Neural progenitor cell (in vitro differentiated cells): Measurements from ENCODE around the gene BICD2. TPM values are rescaled to one million over a fixed set of nuclear protein-coding genes. Genes with fewer than 3 reads are reported as not detected.

Experiments used
- DNase-seq: peaks from one replicate; pipeline ENCODE4 v3.0.0-alpha.2; 2016; ENCODE audit warnings: low spot score
- H2AFZ ChIP-seq: fragments of 200-600 bp; sonication (generic); replicated peaks from 2 replicates; pipeline ENCODE4 v1.6.1; 2016; ENCODE audit warnings: antibody characterized with exemption
- H3F3A ChIP-seq: fragments of 200-600 bp; sonication (generic); 2 replicates; pipeline ENCODE4 v1.6.1; 2016; ENCODE audit warnings: antibody characterized with exemption, low read depth
- H3K27ac ChIP-seq: fragments of 200-600 bp; sonication (generic); 2 replicates; pipeline ENCODE4 v1.5.1; 2016; ENCODE audit warnings: mild to moderate bottlenecking
- H3K27me3 ChIP-seq: fragments of 200-600 bp; sonication (generic); 2 replicates; pipeline ENCODE4 v1.6.1; 2016; ENCODE audit warnings: mild to moderate bottlenecking, moderate library complexity
- H3K36me3 ChIP-seq: fragments of 200-600 bp; sonication (generic); 2 replicates; pipeline ENCODE4 v1.5.1; 2016
- H3K4me1 ChIP-seq: fragments of 200-600 bp; sonication (generic); 2 replicates; pipeline ENCODE4 v1.6.1; 2016; ENCODE audit warnings: mixed run types
- H3K4me2 ChIP-seq: fragments of 200-600 bp; sonication (generic); 2 replicates; pipeline ENCODE4 v1.6.1; 2016
- H3K4me3 ChIP-seq: fragments of 200-600 bp; sonication (generic); 2 replicates; pipeline ENCODE4 v1.5.1; 2016
- H3K79me2 ChIP-seq: fragments of 200-600 bp; sonication (generic); 2 replicates; pipeline ENCODE4 v1.6.1; 2016; ENCODE audit warnings: low read depth
- H3K9ac ChIP-seq: fragments of 200-600 bp; sonication (generic); 2 replicates; pipeline ENCODE4 v1.6.1; 2016
- H3K9me3 ChIP-seq: fragments of 200-600 bp; sonication (generic); 2 replicates; pipeline ENCODE4 v1.5.1; 2016; ENCODE audit warnings: low read depth
- H4K20me1 ChIP-seq: fragments of 200-600 bp; sonication (generic); 2 replicates; pipeline ENCODE4 v1.6.1; 2016; ENCODE audit warnings: low read depth
- H3K27ac Mint-ChIP-seq: 3 replicates; pipeline ENCODE4 v1.8.0; 2021; ENCODE audit warnings: mixed read lengths
- H3K27me3 Mint-ChIP-seq: 2 replicates; pipeline ENCODE4 v1.8.0; 2022; ENCODE audit warnings: low read depth, mild to moderate bottlenecking, inconsistent platforms, moderate library complexity, mixed read lengths; ENCODE audit not compliant: insufficient read depth
- H3K36me3 Mint-ChIP-seq: 3 replicates; pipeline ENCODE4 v1.8.0; 2021; ENCODE audit warnings: mixed read lengths
- H3K4me1 Mint-ChIP-seq: 3 replicates; pipeline ENCODE4 v1.8.0; 2021; ENCODE audit warnings: mixed read lengths
- H3K4me3 Mint-ChIP-seq: 3 replicates; pipeline ENCODE4 v1.8.0; 2021; ENCODE audit warnings: mild to moderate bottlenecking, moderate library complexity, mixed read lengths
- H3K9me3 Mint-ChIP-seq: 3 replicates; pipeline ENCODE4 v1.8.0; 2020; ENCODE audit warnings: mixed read lengths
- CTCF ChIP-seq: fragments of 200-600 bp; sonication (generic); IDR thresholded peaks from 2 replicates; pipeline ENCODE4 v1.5.1; 2017; ENCODE audit warnings: antibody characterized with exemption, mild to moderate bottlenecking
- EZH2 ChIP-seq: fragments of 200-600 bp; sonication (generic); IDR thresholded peaks from 2 replicates; pipeline ENCODE4 v1.6.1; 2017; ENCODE audit warnings: antibody characterized with exemption, mild to moderate bottlenecking, moderate library complexity
- EZH2phosphoT487 ChIP-seq: fragments of 200-600 bp; sonication (generic); IDR thresholded peaks from 2 replicates; pipeline ENCODE4 v1.6.1; 2017; ENCODE audit warnings: antibody characterized with exemption
- total RNA-seq: library from RNA; depleted of rRNA; stranded (reverse); fragments of >200 nt; gene quantifications from 2 replicates; pipeline ENCODE4 v1.2.3, GENCODE V29; 2015; ENCODE audit warnings: low replicate concordance

The BICD2 gene
- total RNA-seq, 1 donor from 2014 or later: 15.1 TPM

GRCh38 chr9:92726348-92726747, 38.3 kb downstream of the BICD2 start:
- no peak overlapping the region for H2AFZ ChIP-seq
- no peak overlapping the region for H3K4me3 Mint-ChIP-seq
- H3K36me3 Mint-ChIP-seq: peaks cover 16% of the 10 kb centered on the region
- no peaks in the 10 kb centered on the region for H3K27me3 ChIP-seq
- no peaks in the 10 kb centered on the region for H3K4me1 ChIP-seq
- H3K79me2 ChIP-seq: peaks cover 6% of the 10 kb centered on the region
- TF ChIP-seq EZH2 (no peak), CTCF (no peak), EZH2phosphoT487 (no peak)
- no peaks in the 10 kb centered on the region for H3K36me3 ChIP-seq
- H3K4me1 Mint-ChIP-seq: peaks cover 22% of the 10 kb centered on the region
- no peaks in the 10 kb centered on the region for H3F3A ChIP-seq
- H3K27ac ChIP-seq: no peak overlapping the region
- no peak overlapping the region for H3K9ac ChIP-seq
- peaks cover 37% of the 10 kb centered on the region for H4K20me1 ChIP-seq
- H3K27ac Mint-ChIP-seq: no peak overlapping the region
- no peak for DNase-seq
- H3K9me3 ChIP-seq: no peaks in the 10 kb centered on the region
- no peak overlapping the region for H3K4me2 ChIP-seq
- no peaks in the 10 kb centered on the region for H3K9me3 Mint-ChIP-seq
- no peaks in the 10 kb centered on the region for H3K27me3 Mint-ChIP-seq
- H3K4me3 ChIP-seq: no peak overlapping the region

DNA sequence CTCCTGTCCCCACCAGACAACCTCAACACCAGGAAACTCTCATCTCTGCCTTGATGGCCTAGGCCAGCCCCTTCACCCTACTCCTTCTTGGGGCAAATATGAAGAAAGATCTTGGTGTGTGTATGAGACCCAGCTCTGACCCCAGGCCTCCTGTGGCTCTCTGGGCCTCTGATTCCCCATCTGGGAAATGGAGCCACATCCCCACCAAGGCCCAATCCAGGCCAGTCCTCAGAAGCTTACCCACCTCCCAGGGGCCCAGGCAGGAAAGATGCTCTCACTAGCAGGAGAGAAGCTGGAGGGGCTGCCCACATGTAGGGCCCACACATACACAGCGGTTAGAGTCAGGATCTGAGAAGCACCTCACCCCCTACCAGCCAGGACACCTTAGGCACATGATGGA, 38.9 kb downstream of the BICD2 start:
- Histone ChIP-seq H3K9me3 (no peaks in the 10 kb centered on the region), H4K20me1 (peaks cover 32% of the 10 kb centered on the region), H3K27me3 (no peaks in the 10 kb centered on the region), H3K4me2 (no peak overlapping the region), H3K36me3 (no peaks in the 10 kb centered on the region), H3K4me1 (no peaks in the 10 kb centered on the region), H3F3A (no peaks in the 10 kb centered on the region), H3K27ac (no peak overlapping the region), H3K9ac (no peak overlapping the region), H2AFZ (no peak overlapping the region), H3K4me3 (no peak overlapping the region), H3K79me2 (peaks cover under 1% of the 10 kb centered on the region)
- no peaks in the 10 kb centered on the region for H3K9me3 Mint-ChIP-seq
- DNase-seq: no peak
- TF ChIP-seq EZH2phosphoT487 (no peak), CTCF (no peak), EZH2 (no peak)
- H3K36me3 Mint-ChIP-seq: peaks cover 18% of the 10 kb centered on the region
- no peaks in the 10 kb centered on the region for H3K27me3 Mint-ChIP-seq
- H3K4me1 Mint-ChIP-seq: peaks cover 20% of the 10 kb centered on the region
- no peak overlapping the region for H3K4me3 Mint-ChIP-seq
- no peak overlapping the region for H3K27ac Mint-ChIP-seq

DNA sequence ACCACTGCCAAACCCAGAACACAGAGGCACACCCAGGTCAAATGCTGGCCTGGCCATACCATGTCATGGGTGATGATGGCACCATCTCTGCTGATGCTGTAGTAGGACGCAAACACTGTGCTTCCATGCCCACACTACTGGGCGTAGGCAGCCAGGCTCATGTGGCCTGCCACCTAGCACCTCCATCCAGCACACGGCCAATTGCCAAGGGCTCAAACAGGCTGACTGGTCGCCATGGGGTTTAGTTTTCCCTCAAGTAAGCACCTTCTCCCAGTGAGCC, 39.4 kb downstream of the BICD2 start:
- no peaks in the 10 kb centered on the region for H3F3A ChIP-seq
- H3K27ac ChIP-seq: no peak overlapping the region
- H3K79me2 ChIP-seq: no peaks in the 10 kb centered on the region
- no peak overlapping the region for H3K4me2 ChIP-seq
- H3K4me1 ChIP-seq: no peaks in the 10 kb centered on the region
- Mint-ChIP-seq H3K36me3 (peaks cover 23% of the 10 kb centered on the region), H3K27ac (no peak overlapping the region), H3K4me3 (no peak overlapping the region), H3K9me3 (no peaks in the 10 kb centered on the region), H3K4me1 (peaks cover 20% of the 10 kb centered on the region), H3K27me3 (no peaks in the 10 kb centered on the region)
- H3K27me3 ChIP-seq: no peaks in the 10 kb centered on the region
- H4K20me1 ChIP-seq: peaks cover 28% of the 10 kb centered on the region
- no peak overlapping the region for H2AFZ ChIP-seq
- DNase-seq: no peak
- no peak overlapping the region for H3K4me3 ChIP-seq
- H3K36me3 ChIP-seq: no peaks in the 10 kb centered on the region
- TF ChIP-seq EZH2 (no peak), CTCF (no peak), EZH2phosphoT487 (no peak)
- H3K9me3 ChIP-seq: no peaks in the 10 kb centered on the region
- no peak overlapping the region for H3K9ac ChIP-seq
